Activated CD8-positive, alpha-beta memory T cell treated with anti-CD3 and anti-CD28 coated beads, Interleukin-2, amount 50 U/mL, for 1 hour (primary cell): Measurements from ENCODE around the gene TRPC3.
A peak's percentile ranks its signal among the peaks of the same experiment; 100 is the strongest.
"Not testable (repeated sequence)": the region's sequence is repeated elsewhere in the genome, so short reads cannot be mapped to it uniquely, and the experiment has no call there.

Experiments used
- DNase-seq: peaks from one replicate; pipeline ENCODE4 v3.0.0-alpha.2; 2020; ENCODE audit errors: extremely low read depth

Gene TRPC3

DNA sequence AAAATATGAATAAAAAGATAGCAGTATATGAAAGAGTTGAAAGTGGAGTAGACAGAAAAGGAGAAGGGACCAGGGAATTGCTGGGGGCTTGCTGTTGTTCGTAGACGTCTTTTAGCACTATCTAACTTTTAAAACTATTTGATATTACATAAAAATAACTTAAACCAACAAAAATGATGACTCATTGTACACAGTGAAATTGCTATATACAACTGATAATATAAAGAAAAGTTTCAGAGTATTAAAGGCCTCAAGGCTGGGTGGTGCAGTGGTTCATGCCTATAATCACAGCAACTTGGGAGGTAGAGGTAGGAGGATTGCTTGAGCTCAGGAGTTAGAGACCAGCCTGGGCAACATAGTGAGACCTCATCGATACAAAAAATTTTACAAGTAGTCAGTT, 5.2 kb downstream of the TRPC3 start:
- DNase-seq: no peak

DNA sequence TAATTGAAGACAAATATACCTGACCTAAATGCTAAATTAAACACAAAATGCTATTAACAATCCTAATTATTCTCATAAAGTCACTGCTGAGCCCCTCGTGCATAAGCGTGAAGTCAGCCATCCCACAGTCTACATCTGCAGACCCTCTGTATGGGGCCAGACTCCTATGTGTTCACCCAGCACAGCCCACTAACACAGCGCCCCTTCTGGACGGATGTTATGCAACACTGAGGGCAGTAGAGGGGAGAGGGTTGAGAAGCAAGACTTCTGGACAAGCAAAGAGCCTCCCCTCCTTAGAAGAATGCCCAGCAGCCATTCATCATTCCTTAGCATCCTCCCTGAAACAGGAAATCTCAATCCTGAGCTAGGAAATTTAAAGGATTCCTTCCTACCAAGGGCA, 7.9 kb downstream of the TRPC3 start:
- DNase-seq: no peak

DNA sequence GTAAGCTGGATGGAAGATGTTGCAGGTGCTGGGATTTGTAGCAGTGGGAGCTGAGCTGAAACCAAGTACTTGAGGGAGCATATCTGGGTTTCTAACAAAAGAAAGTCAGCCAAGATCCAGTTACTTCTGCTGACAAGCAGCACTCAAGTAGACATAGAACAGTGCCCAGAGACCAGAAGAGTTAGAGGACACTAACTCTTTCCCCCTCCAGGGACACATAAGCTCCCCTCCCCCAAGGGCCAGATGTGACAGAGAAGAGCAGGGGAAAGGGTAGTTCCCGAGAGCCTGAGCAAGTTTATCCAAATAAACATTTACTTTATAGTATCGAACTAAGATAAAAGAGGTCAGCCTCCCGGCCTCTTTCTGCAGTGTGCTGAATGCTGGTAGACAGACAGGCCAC, 12.2 kb downstream of the TRPC3 start:
- DNase-seq: no peak

DNA sequence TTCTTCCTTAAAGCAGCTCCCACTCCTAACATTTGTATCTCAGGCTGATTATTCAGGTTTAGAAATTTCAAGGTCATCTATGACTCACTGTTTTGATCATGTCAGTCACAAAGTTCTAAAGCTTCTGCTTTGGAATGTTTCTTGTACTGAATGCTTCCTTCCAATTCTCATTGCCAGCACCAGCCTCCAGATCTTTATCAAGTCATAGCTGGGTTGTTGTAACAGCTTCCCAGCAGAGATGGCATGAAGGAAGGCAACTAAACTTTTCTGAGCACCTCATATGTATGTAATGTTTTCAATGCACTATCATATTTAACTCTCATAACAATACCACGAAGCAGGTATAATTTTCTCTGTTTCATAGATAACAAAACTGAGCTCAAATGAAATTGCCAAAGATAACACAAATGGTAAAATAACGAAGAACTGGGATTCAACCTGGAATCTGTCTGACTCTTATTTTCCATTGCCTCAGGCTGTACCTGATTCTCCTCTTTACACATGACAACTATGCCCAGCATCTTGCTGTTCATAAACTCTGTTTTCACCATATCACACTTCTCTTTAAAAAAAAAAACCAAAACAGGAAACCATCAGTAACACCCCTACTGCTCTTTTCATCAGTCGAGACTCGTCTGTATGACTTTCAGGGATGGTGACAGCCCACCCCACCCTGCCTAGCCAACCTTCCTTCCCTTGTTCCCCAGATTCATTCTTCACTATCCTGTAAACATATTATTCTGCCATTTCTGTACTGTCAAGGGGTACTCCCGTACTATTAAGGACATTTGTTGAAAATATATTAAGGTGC, 13.4 kb downstream of the TRPC3 start:
- no peak for DNase-seq

DNA sequence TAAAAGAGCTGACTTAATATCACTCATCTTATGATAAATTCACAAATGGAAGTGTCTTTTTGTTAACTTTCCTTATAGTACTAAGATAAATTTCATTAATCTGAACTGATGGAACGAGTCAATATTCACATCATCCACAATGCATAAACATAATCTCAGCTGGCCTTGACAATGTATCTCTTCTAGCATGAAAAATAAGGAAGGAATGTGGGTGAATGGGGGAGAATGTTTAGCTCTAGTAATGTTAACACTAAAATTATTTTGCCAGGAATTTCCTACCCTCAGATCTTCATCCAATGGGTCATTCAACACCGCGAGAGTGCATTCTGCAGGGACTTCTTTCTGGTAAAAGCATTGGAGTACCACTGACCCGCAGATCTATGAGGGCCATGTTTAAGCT, 15.8 kb downstream of the TRPC3 start:
- DNase-seq: no peak

DNA sequence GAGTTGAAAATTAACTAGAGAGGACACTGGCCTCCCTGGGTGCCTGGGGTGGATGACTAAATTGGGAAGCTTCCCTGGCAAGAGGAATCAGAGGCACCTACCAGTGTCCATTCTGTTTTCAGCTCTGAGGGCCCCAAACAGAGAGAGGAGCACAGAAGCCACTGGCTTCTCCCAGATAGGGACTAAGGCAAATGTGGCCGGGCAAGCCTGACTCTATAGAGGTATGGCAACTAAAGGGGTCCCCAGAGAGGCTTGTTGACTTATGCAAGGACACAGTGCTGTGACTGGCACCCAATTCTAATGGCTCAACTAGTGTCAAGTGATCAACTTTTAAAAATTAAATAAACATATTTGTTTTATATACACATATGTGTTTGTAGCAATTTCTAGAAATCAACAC, 17.2 kb downstream of the TRPC3 start:
- DNase-seq: no peak

DNA sequence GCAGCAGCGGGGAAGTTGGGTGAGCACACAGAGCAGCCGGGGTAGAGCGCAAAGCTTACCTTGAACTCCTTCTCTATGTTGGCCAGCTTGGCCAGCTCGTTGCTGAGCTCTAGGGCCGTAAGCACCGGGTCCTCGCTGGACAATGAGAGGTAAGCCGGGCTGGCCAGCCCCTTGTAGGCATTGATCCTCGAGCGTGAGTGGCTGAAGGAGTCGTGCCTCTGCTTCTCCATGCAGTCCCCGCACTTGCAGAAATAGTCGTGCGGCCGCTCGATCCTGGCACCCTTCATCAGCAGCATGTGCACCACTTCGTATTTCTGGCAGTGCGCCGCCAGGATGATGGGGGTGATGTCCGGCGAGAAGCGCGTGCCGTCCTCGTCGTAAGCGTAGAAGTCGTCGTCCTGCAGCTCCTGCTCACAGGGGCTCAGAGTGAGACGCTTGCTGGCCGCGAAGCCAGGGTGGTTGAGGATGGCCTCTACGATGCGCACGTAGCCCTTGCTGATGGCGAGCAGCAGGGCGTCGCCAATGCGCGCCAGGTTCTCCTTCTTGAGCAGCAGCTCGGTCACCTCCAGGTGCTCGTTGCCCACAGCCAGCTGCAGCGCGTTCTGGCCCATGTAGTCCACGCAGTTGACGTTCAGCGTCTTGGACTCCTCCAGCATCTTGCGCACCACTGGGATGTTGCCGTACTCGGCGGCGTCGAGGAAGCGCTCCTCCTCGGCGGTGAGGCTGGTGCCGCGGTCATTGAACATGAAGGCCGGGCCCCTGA, 19.5 kb downstream of the TRPC3 start:
- DNase-seq: no peak

DNA sequence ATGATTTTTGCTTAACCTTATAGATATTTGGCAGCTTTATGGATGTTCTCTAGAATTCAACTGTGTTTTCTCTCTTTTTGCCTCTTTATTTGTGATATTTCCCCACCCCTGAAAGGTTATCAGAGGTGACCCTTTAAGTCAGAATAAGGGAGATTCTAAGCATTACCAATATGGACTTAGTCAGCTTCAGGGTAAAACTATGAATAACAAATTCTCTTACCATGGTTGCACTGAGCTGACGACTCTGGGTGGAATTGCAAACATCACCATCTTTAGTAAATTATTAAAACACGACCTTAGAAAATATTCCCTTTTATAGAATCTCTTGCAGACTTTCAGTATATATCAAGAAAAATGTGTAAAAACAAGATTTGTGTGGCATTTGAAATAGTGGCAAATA, 21.6 kb downstream of the TRPC3 start:
- DNase-seq: no peak

DNA sequence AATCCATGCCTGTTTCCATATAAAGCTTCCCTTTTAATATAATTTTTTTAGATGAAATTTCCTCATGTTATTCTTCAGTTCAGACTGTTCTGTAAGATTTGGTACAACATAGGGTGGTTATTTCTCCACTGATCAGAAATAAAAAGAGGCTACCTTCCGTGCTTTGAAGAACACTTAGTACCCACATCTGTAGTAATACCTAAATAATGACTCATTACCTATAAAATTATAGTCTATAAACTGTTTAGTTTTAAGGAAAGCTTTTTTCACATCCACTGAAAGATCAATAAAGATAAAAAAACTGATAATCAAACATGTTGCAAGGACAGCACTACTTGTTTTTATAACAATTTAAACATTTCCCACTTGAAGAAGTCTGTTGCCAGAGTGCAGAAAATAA, 23.9 kb downstream of the TRPC3 start:
- no peak for DNase-seq

DNA sequence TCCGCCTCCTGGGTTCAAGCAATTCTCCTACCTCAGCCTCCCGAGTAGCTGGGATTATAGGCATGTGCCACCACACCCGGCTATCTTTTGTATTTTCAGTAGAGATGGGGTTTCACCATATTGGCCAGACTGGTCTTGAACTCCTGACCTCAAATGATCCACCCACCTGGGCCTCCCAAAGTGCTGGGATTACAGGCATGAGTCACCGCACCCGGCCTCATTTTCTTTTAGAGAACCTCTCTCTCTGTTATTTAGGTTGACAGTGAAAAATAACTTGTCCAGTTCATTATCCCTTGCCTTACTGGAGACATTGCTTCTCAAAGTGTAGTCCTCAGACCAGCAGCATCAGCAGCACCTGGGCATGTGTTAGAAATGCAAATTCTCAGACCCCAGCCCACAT, 25.4 kb downstream of the TRPC3 start:
- DNase-seq: not testable (repeated sequence)

DNA sequence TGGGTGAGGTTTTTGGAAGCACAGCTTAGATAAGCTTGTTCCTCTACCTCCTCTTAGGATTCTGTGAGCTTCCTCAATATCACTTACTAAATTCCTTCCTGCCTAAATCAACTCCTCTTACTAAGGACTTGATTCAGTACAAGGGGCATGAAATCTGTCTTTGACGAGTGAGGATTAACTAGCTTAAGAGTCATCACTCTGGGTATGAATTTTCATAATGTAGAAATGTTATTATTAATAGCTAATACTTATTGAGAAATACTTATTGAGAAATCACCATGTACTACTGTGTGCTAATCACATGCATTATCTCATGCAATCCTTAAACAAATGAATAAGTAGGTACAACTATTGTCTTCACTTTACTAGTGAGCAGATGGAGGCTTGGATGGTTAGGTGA, 28.6 kb downstream of the TRPC3 start:
- DNase-seq: no peak

DNA sequence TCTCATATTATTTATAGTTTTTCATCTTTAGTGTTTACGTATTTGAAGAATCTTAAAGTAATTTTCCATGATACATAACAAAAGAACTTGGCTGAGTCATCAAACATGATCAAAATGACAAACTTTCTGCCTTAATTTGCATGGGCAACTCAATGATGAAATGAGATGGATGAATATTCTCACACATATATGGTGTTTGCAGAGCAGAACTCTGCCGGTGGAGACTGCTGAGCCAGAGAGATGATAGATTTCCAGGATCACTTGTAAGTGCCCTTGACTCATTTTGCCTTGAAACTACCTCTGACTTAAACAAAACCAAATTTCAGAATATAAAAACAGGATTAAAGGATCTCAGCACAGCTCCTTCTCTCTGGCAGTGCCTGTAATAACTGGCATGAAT, 38.2 kb downstream of the TRPC3 start:
- no peak for DNase-seq

DNA sequence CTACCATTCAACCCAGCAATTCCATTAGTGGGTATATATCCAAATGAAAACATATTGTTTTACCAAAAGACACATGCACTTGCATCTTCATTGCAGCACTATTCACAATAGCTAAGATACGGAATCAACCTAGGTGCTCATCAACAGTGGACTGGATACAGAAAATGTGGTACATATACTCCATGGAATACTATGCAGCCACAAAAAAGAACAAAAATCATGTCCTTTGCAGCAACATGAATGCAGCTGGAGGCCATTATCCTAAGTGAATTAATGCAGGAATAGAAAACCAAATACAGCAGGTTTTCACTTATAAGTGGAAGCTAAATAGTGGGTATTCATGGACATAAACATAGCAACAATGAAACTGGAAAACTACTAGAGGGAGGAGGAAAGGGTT, 43.5 kb downstream of the TRPC3 start:
- no peak for DNase-seq

DNA sequence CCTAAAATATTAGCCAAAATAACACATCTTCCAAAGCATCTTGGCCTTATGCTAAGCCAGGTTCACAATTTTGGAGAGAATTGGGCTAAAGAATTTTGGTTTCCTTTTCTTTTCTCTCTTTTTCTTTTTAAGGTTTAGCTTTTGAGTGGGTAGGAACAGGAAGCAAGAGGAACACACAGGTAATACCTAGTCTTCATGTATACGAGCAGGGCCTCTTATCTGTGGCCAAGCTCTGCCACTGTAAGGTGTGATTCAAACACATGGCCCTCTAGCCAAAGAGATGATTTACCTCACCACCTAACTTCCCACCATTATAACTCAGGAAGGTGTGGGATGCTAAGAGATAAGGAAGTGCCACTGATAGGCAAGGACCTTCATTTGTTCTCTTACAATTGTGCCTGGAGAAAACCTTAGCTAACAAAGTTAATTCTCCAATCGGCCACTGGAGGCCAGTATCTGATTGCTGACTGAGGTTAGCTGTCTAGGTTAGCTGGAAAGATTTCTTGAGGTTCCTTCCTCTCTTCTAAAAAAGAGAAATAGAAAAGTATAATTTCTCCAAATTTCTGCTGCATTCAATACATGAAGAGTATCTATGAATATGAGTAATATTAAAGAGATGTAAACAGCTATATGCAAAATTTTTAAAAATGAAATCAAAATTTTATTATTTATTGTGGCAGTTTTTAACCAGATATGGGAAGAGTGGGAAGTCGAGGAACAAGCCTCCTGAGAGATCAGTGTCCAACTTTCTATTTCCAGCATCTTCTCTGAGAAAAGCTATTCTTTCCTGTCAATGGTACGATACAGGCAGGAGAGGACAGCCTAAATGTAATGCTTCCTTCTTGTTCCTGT, 51.5 kb downstream of the TRPC3 start:
- peak; percentile 12 for DNase-seq

DNA sequence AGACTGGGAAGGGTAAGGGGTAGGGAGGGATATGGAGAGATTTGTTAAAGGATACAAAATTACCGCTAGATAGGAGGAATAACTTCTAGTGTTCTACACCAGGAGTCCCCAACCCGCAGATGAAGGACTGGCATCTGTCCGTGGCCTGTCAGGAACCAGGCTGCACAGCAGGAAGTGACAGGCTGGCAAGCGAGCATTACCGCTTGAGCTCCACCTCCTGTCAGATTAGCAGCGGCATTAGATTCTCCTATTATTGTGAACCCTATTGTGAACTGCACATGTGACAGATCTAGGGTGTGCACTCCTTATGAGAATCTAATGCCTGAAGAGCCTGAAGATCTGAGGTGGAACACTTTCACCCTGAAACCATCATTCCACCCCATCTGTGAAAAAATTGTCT, 53.7 kb downstream of the TRPC3 start:
- no peak for DNase-seq

DNA sequence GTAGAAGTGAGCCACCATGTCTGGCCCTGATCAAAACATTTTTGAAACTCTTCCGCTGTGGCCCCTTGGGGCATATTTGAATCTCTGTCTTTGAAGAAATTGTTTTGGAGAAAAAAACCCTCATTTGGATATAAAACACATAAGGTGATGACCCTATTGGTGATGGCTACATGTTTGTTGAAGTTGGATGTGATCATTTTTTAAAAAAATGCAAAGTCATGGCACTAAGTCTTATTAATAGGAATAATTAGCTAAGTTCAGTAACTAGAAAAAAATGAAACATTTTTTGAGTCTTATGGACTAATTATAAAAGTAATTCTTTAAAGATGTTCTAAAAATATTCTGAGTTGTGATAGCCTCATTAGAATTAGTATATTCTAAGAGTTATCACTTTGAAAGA, 63.7 kb downstream of the TRPC3 start:
- no peak for DNase-seq

DNA sequence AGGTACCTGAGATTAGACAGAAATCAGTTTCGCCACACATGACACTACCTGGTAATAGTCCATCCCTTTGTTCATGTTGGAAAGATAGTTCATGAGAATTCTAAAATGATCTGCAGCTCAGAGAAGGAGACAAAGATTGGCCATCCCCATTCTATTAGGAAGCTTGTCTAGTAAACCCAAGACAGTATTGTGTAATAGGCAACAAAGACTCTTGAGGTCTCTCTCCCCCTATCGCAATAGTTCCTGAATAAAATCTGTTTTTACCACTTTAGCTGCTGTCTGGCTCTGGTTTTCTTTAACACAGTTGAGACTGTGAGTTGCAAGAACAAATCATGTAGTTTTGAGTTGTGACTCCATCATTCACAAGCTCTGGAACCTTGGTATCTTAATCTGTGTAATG, 66.7 kb downstream of the TRPC3 start:
- no peak for DNase-seq

DNA sequence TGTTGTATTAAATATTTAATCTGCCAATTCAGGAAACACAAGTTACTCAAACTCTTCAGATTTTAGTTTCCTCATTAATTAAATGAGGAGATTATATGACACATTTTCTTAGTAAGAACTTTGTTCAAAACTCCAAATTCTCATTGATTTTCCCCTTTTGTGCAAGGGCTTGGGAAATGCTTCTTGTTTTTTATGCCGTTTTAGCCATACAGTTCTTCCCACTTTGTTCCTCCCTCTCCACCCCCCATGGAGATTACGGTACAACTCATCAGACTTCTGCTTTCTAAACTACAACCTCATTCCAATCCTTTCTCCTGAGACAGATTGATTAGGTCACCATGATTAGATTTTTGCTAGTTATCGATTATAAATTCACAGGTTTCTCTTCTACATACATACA, 70.7 kb downstream of the TRPC3 start:
- DNase-seq: no peak

DNA sequence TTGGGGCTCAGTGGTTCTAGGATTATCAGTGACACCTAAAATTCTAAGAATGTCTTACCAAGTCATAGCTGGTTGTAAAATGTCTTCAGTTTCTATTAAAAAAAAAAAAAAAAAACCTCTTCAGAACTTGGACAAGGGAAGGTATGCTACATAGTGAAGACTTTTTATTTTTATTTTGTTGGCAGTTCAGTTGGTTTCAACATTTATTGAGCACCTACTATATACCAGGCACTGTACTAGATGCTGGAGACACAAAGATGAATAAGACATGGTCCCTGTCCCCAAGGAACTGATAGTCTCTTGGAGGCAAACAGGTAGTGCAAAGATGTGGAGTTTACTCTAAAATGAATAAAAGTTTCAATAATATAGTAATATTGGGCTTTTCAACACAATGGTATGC, 72.7 kb downstream of the TRPC3 start:
- no peak for DNase-seq

DNA sequence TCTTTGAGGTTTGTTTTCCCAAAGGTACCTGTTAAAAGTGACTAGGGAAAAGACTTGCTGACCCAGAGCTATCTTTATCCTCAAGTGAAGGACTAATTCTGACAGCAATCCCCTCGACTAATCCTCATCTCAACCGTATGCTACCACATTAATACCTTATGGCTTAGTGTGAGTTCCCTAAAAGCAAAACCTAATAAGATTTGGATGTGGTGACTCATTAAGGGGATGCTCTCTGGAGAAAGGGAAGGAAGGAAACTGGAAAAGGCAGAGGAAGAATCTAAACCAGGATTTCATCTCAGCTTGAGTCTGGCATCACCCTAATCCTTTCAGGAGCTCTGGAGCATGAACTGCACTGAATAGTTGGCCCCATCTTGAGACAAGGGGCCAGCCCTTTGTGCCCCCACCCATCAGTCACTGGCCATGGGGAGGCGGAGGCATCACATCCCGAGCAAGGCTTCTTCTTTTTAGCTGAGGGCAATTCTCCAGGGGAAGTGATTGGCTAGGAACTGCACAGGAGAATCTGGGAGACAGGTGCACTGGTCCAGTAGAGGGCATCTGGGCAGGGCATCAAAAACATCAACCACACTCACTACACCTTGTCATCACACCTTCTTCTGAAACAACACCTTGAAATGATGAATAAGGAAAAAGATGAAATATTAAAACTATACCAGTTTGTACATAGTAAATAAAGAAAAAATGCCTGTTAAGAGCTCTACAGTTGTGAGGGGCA, 74.7 kb downstream of the TRPC3 start:
- DNase-seq: no peak

DNA sequence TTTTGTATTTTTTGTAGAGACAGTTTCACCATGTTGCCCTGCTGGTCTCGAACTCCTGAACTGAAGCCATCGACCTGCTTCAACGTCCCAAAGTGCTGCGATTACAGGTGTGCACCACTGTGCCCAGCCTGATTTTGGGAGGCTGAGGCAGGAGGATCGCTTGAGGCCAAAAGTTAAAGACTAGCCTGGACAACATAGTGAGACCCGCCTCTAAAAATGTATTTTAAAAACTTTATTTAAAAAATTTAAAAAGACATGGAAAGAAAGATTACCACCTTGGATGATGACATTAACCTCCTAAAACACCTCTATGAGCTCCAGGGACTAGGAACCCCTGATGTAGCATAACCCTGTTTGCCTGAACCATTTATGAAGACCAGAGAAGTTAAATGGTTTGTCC, 75.8 kb downstream of the TRPC3 start:
- no peak for DNase-seq

DNA sequence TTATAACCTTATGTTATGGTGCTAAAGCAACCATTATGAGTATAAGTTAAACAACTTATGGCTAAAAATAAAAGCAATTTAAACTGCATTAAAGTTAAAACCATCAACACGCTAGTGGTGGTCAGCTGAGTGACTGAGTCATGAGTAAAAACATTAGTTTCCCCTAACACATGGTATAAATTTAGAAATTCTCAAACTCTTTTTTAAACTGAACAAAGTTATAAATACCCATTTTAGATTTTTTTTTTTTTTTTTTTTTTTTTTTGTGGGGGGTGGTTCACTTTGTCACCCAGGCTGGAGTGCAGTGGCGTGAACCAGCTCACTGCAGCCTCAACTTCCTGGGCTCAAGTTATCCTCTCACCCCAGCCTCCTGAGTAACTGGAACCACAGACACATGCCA, 76.2 kb downstream of the TRPC3 start:
- no peak for DNase-seq
